Testis (tissue), 3 donors: Measurements from ENCODE around the gene RPAP3. TPM values are rescaled to one million over a fixed set of nuclear protein-coding genes. Genes with fewer than 3 reads are reported as not detected.

ENCODE experiments used
- DNase-seq: peaks from one replicate; pipeline ENCODE4 v3.0.0-alpha.2; 2019
- H3K27ac ChIP-seq, 2 donors: fragments of 200-600 bp; sonication (generic); one replicate each; pipeline ENCODE4 v1.5.1; 2019
- H3K27me3 ChIP-seq: fragments of 200-600 bp; sonication (generic); one replicate; pipeline ENCODE4 v1.5.1; 2019
- H3K36me3 ChIP-seq: fragments of 200-600 bp; sonication (generic); one replicate; pipeline ENCODE4 v1.5.1; 2017; ENCODE audit warnings: low read depth; ENCODE audit errors: missing control alignments
- H3K4me1 ChIP-seq: fragments of 200-600 bp; sonication (generic); one replicate; pipeline ENCODE4 v1.5.1; 2019
- H3K4me3 ChIP-seq, 2 donors: fragments of 200-600 bp; sonication (generic); one replicate each; pipeline ENCODE4 v1.5.1; 2017 to 2019
- H3K9me3 ChIP-seq: fragments of 200-600 bp; sonication (generic); one replicate; pipeline ENCODE4 v1.5.1; 2017
- CTCF ChIP-seq, 3 experiments: fragments of 450-650 bp in 2 of 3; fragments of 200-600 bp in 1 of 3; sonication (generic) in 1 of 3; IDR thresholded peaks; one replicate each; pipeline ENCODE4 v1.5.1; 2016 to 2019; ENCODE audit warnings: antibody characterized with exemption in 3 of 3, mild to moderate bottlenecking in 2 of 3, moderate library complexity in 1 of 3
- POLR2A ChIP-seq: fragments of 450-650 bp; IDR thresholded peaks from one replicate; pipeline ENCODE4 v1.6.1; 2017; ENCODE audit warnings: antibody characterized with exemption, mild to moderate bottlenecking, moderate library complexity
- WGBS, 2 donors: methylation state at CpG; one replicate each; pipeline ENCODE4 v1.1.5; 2018; 5-methylcytosine and 5-hydroxymethylcytosine counted together
- intact Hi-C: fragments of 100-400 bp; cut with DNase I; formaldehyde crosslinking; loops from one replicate; pipeline ENCODE4 v1.15.1; 2023; ENCODE audit warnings: low total_unique reads
- polyA plus RNA-seq: library from polyadenylated mRNA; stranded (reverse); fragments of 350-450 nt; fragmentation: Illumina TruSeq; extraction: RNeasy Lipid Tissue Mini Kit (QIAGEN cat#74804); gene quantifications from one replicate; pipeline ENCODE4 v1.2.3, GENCODE V29; 2014; ENCODE audit warnings: low read depth, low replicate concordance; ENCODE audit not compliant: insufficient read depth
- total RNA-seq, 2 donors: library from RNA; depleted of rRNA; stranded (reverse); fragments of >200 nt; gene quantifications; one replicate each; pipeline ENCODE4 v1.2.3, GENCODE V29; 2016

RPAP3 gene
- total and polyA plus RNA-seq, 3 donors from 2014 or later, result 12.7 to 32.3 (median 25.0) TPM

- intact Hi-C loops, result no loop called here
- no peak overlapping the region for H3K27ac ChIP-seq
- no peaks in the 10 kb centered on the region for H3K36me3 ChIP-seq
- no peak overlapping the region for H3K4me3 ChIP-seq
- H3K4me1 ChIP-seq, result peaks cover 12% of the 10 kb centered on the region
- TF ChIP-seq POLR2A (no peak), CTCF (IDR thresholded peaks at IDR 0.05) (no peak)
- H3K9me3 ChIP-seq, result no peaks in the 10 kb centered on the region
- no peak for DNase-seq
- H3K27me3 ChIP-seq, result no peaks in the 10 kb centered on the region
- WGBS, 2 donors, result 83 to 85% methylated on average over 5 of the region's 5 CpGs
Observed at GRCh38 chr12:47746073-47746472, 40.2 kb upstream of the RPAP3 start.

- WGBS, 2 donors, result 54 to 76% methylated on average over 15 to 16 of the region's 16 CpGs
- intact Hi-C loops, result no loop called here
- Histone ChIP-seq H3K4me1 (peaks cover 15% of the 10 kb centered on the region), H3K27me3 (no peaks in the 10 kb centered on the region), H3K9me3 (no peaks in the 10 kb centered on the region), H3K36me3 (no peaks in the 10 kb centered on the region), H3K4me3 (no peak overlapping the region), H3K27ac (no peak overlapping the region)
- no peak for DNase-seq
- no peak for TF ChIP-seq POLR2A
Observed at GRCh38 chr12:47745485-47746041, 39.7 kb upstream of the RPAP3 start.

- Histone ChIP-seq H3K27me3 (no peaks in the 10 kb centered on the region), H3K4me1 (peaks cover 20% of the 10 kb centered on the region), H3K27ac (no peak overlapping the region), H3K4me3 (no peak overlapping the region), H3K36me3 (no peaks in the 10 kb centered on the region), H3K9me3 (no peaks in the 10 kb centered on the region)
- DNase-seq, result no peak
- WGBS, 2 donors, result 74 to 85% methylated on average over 8 of the region's 8 CpGs
- intact Hi-C loops, result no loop called here
- TF ChIP-seq CTCF (IDR thresholded peaks at IDR 0.05) (no peak), POLR2A (no peak)
Observed at GRCh38 chr12:47744778-47745436, 39.1 kb upstream of the RPAP3 start.

- no peaks in the 10 kb centered on the region for H3K36me3 ChIP-seq
- H3K27me3 ChIP-seq, result no peaks in the 10 kb centered on the region
- no peak overlapping the region for H3K4me3 ChIP-seq
- no peak for DNase-seq
- TF ChIP-seq CTCF (IDR thresholded peaks at IDR 0.05) (no peak), POLR2A (no peak)
- no peak overlapping the region for H3K27ac ChIP-seq
- intact Hi-C loops, result no loop called here
- 79 to 84% methylated on average over 10 of the region's 10 CpGs for WGBS, 2 donors
- peaks cover 20% of the 10 kb centered on the region for H3K4me1 ChIP-seq
- H3K9me3 ChIP-seq, result no peaks in the 10 kb centered on the region
Observed at GRCh38 chr12:47744005-47744651, 38.3 kb upstream of the RPAP3 start.

DNA sequence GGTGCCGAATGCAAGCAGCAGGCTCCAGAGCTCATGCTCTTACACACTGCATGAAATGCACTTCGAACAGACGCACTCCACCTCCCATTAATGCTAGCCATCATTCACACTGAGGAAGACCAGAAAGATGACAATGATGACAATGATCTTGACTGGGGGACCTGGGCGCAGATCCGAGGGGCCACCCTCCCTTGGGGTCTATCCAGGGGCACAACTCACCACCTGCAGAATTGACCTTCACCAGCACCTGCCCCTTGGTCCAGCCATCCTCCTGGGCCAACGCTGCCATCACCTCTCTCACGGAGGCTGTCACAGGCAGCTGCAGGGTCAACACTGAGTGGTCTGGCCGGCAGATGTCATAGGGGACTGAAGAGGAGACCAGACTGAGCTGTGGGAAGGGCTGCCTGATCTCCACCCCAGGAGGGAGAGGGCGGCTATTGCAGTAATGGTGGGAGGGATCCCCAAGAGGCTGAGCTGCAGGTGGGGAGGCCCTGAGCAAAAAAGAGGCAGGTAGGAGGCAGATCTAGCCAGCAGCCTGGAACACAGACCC is 37.6 kb upstream of the RPAP3 start:
- Histone ChIP-seq H3K9me3 (no peaks in the 10 kb centered on the region), H3K27ac (no peak overlapping the region)
- intact Hi-C loops, result no loop called here

More for the DNA sequence above, 37.6 kb upstream of the RPAP3 start:
- DNase-seq, result no peak
- Histone ChIP-seq H3K4me1 (peaks cover 27% of the 10 kb centered on the region), H3K27me3 (no peaks in the 10 kb centered on the region), H3K36me3 (no peaks in the 10 kb centered on the region), H3K4me3 (no peak overlapping the region)
- WGBS, 2 donors, result 83 to 93% methylated on average over 6 to 9 of the region's 9 CpGs
- no peak for TF ChIP-seq CTCF (IDR thresholded peaks at IDR 0.05)
- TF ChIP-seq POLR2A, result no peak
